WTC11 (cell line): Measurements from ENCODE around the gene SLC27A4. TPM values are rescaled to one million over a fixed set of nuclear protein-coding genes. Genes with fewer than 3 reads are reported as not detected.

Source experiments
- ATAC-seq: fragments of 200-7000 bp; cut with Tn5 transposase; 2 replicates; pipeline ENCODE4 v1.10.0; 2021; ENCODE audit warnings: mild to moderate bottlenecking, moderate library complexity
- CTCF ChIA-PET: fragments of 300-600 bp; sonication (Branson Sonifier 250); formaldehyde crosslinking; loops from one replicate; lab custom pipeline; 2021; ENCODE audit warnings: antibody characterized with exemption; lab: Charles Lee
- POLR2A ChIA-PET: fragments of 350-600 bp; sonication (Branson Sonifier 250); formaldehyde crosslinking; loops from one replicate; lab custom pipeline; 2021; ENCODE audit warnings: antibody characterized with exemption; lab: Charles Lee
- DNase-seq: peaks from one replicate; pipeline ENCODE4 v3.0.0; 2021; ENCODE audit warnings: low spot score
- H3K27ac Mint-ChIP-seq: 2 replicates; pipeline ENCODE4 v1.8.0; 2021; ENCODE audit warnings: mixed read lengths
- H3K27me3 Mint-ChIP-seq: 2 replicates; pipeline ENCODE4 v1.8.0; 2021; ENCODE audit warnings: low read depth, mild to moderate bottlenecking, moderate library complexity, mixed read lengths
- H3K36me3 Mint-ChIP-seq: 2 replicates; pipeline ENCODE4 v1.8.0; 2021; ENCODE audit warnings: mixed read lengths
- H3K4me1 Mint-ChIP-seq: 2 replicates; pipeline ENCODE4 v1.8.0; 2022; ENCODE audit warnings: mixed read lengths
- H3K4me3 Mint-ChIP-seq: 2 replicates; pipeline ENCODE4 v1.8.0; 2021; ENCODE audit warnings: mild to moderate bottlenecking, moderate library complexity, mixed read lengths
- H3K9me3 Mint-ChIP-seq: 2 replicates; pipeline ENCODE4 v1.8.0; 2021; ENCODE audit warnings: mixed read lengths
- ATF1 ChIP-seq: sonication (generic); formaldehyde crosslinking; IDR thresholded peaks from 2 replicates; pipeline ENCODE4 v1.8.1; 2023; ENCODE audit warnings: mild to moderate bottlenecking, moderate library complexity, missing genetic modification reagents
- ATF6 ChIP-seq: sonication (generic); formaldehyde crosslinking; IDR thresholded peaks from 2 replicates; pipeline ENCODE4 v1.8.1; 2023; ENCODE audit warnings: mild to moderate bottlenecking, missing genetic modification reagents
- CREB1 ChIP-seq: sonication (generic); formaldehyde crosslinking; IDR thresholded peaks from 2 replicates; pipeline ENCODE4 v1.8.0; 2023; ENCODE audit warnings: mild to moderate bottlenecking, missing genetic modification reagents
- E2F5 ChIP-seq: sonication (generic); formaldehyde crosslinking; IDR thresholded peaks from 2 replicates; pipeline ENCODE4 v1.8.1; 2022; ENCODE audit warnings: mild to moderate bottlenecking, moderate library complexity, missing genetic modification reagents
- FOXJ3 ChIP-seq: sonication (generic); formaldehyde crosslinking; IDR thresholded peaks from 2 replicates; pipeline ENCODE4 v1.9.0; 2021; ENCODE audit warnings: missing genetic modification reagents, mild to moderate bottlenecking, borderline replicate concordance
- FOXP1 ChIP-seq: sonication (generic); formaldehyde crosslinking; IDR thresholded peaks from 2 replicates; pipeline ENCODE4 v1.8.0; 2022; ENCODE audit warnings: missing genetic modification reagents, mild to moderate bottlenecking, moderate library complexity, borderline replicate concordance
- GRHL2 ChIP-seq: fragments of 250-450 bp; sonication (Bioruptor Pico); IDR thresholded peaks from 2 replicates; pipeline ENCODE4 v1.8.0; 2022; ENCODE audit warnings: mild to moderate bottlenecking, moderate library complexity; ENCODE audit not compliant: insufficient replicate concordance, severe bottlenecking
- IRF2 ChIP-seq: sonication (generic); formaldehyde crosslinking; IDR thresholded peaks from 2 replicates; pipeline ENCODE4 v1.8.0; 2022; ENCODE audit warnings: low read depth, missing genetic modification reagents, borderline replicate concordance
- JAZF1 ChIP-seq: fragments of 250-450 bp; sonication (Bioruptor Pico); IDR thresholded peaks from 2 replicates; pipeline ENCODE4 v1.9.0; 2021; ENCODE audit warnings: moderate library complexity, mild to moderate bottlenecking, inconsistent platforms
- JUN ChIP-seq: sonication (generic); formaldehyde crosslinking; IDR thresholded peaks from 2 replicates; pipeline ENCODE4 v1.8.0; 2023; ENCODE audit warnings: mild to moderate bottlenecking, missing genetic modification reagents
- MLX ChIP-seq: sonication (generic); formaldehyde crosslinking; IDR thresholded peaks from 2 replicates; pipeline ENCODE4 v1.8.1; 2023; ENCODE audit warnings: mild to moderate bottlenecking, missing genetic modification reagents, moderate library complexity
- MYBL2 ChIP-seq: sonication (generic); formaldehyde crosslinking; IDR thresholded peaks from 2 replicates; pipeline ENCODE4 v1.8.1; 2023; ENCODE audit warnings: mild to moderate bottlenecking, moderate library complexity, missing genetic modification reagents
- RORB ChIP-seq: fragments of 250-450 bp; sonication (Bioruptor Pico); IDR thresholded peaks from 2 replicates; pipeline ENCODE4 v1.9.0; 2021; ENCODE audit warnings: mild to moderate bottlenecking
- TCF7 ChIP-seq: sonication (generic); formaldehyde crosslinking; IDR thresholded peaks from 2 replicates; pipeline ENCODE4 v1.8.0; 2022; ENCODE audit warnings: mild to moderate bottlenecking, low read depth, missing genetic modification reagents, moderate library complexity
- TEAD4 ChIP-seq: sonication (generic); formaldehyde crosslinking; IDR thresholded peaks from 2 replicates; pipeline ENCODE4 v1.8.0; 2022; ENCODE audit warnings: mild to moderate bottlenecking, missing genetic modification reagents
- ZNF232 ChIP-seq: sonication (generic); formaldehyde crosslinking; IDR thresholded peaks from 2 replicates; pipeline ENCODE4 v1.8.0; 2022; ENCODE audit warnings: mild to moderate bottlenecking, missing genetic modification reagents
- ZNF512 ChIP-seq: sonication (generic); formaldehyde crosslinking; IDR thresholded peaks from 2 replicates; pipeline ENCODE4 v1.8.1; 2022; ENCODE audit warnings: missing genetic modification reagents, borderline replicate concordance
- total RNA-seq: library from RNA; stranded (reverse); gene quantifications from 3 replicates; pipeline ENCODE4 v1.2.3, GENCODE V29; 2021
- TF ChIP-seq, protein P1 (sequence below): sonication (generic); formaldehyde crosslinking; IDR thresholded peaks from 2 replicates; pipeline ENCODE4 v1.8.0; 2023; ENCODE audit warnings: mild to moderate bottlenecking, missing genetic modification reagents
- TF ChIP-seq, protein P2 (sequence below): fragments of 250-450 bp; sonication (Bioruptor Pico); IDR thresholded peaks from 2 replicates; pipeline ENCODE4 v1.9.0; 2021; ENCODE audit warnings: mild to moderate bottlenecking, borderline replicate concordance
- TF ChIP-seq, protein P3 (sequence below): sonication (generic); formaldehyde crosslinking; IDR thresholded peaks from 2 replicates; pipeline ENCODE4 v1.8.1; 2023; ENCODE audit warnings: mild to moderate bottlenecking, moderate library complexity, missing genetic modification reagents

SLC27A4 gene
- total RNA-seq, 1 experiment from 2014 or later: 23.8 TPM

- H3K27me3 Mint-ChIP-seq: peaks cover 50% of the 10 kb centered on the region
- H3K36me3 Mint-ChIP-seq: no peaks in the 10 kb centered on the region
- no peak overlapping the region for H3K27ac Mint-ChIP-seq
- ChIA-PET POLR2A (interaction anchor here (0.6 kb wide), 1 partner anchor 220 kb away, joined by 6 read pairs; no protein-coding TSS in a partner anchor), CTCF (interaction anchor here (10.8 kb wide), 1 partner anchor 44 kb away, joined by 248 read pairs; no protein-coding TSS in a partner anchor)
- no peaks in the 10 kb centered on the region for H3K9me3 Mint-ChIP-seq
- no peak overlapping the region for H3K4me3 Mint-ChIP-seq
- no peak for ATAC-seq
- TF ChIP-seq JUN (CRISPR knock-in tag): no peak
- TF ChIP-seq, protein P1, sequence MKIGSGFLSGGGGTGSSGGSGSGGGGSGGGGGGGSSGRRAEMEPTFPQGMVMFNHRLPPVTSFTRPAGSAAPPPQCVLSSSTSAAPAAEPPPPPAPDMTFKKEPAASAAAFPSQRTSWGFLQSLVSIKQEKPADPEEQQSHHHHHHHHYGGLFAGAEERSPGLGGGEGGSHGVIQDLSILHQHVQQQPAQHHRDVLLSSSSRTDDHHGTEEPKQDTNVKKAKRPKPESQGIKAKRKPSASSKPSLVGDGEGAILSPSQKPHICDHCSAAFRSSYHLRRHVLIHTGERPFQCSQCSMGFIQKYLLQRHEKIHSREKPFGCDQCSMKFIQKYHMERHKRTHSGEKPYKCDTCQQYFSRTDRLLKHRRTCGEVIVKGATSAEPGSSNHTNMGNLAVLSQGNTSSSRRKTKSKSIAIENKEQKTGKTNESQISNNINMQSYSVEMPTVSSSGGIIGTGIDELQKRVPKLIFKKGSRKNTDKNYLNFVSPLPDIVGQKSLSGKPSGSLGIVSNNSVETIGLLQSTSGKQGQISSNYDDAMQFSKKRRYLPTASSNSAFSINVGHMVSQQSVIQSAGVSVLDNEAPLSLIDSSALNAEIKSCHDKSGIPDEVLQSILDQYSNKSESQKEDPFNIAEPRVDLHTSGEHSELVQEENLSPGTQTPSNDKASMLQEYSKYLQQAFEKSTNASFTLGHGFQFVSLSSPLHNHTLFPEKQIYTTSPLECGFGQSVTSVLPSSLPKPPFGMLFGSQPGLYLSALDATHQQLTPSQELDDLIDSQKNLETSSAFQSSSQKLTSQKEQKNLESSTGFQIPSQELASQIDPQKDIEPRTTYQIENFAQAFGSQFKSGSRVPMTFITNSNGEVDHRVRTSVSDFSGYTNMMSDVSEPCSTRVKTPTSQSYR (CRISPR knock-in tag): no peak
- no peak for TF ChIP-seq CREB1 (CRISPR knock-in tag)
- no peak for TF ChIP-seq RORB (CRISPR knock-in tag)
- no peak for TF ChIP-seq MLX
- TF ChIP-seq GRHL2 (CRISPR knock-in tag): no peak
- no peak for TF ChIP-seq IRF2 (CRISPR knock-in tag)
- TF ChIP-seq, protein P2, sequence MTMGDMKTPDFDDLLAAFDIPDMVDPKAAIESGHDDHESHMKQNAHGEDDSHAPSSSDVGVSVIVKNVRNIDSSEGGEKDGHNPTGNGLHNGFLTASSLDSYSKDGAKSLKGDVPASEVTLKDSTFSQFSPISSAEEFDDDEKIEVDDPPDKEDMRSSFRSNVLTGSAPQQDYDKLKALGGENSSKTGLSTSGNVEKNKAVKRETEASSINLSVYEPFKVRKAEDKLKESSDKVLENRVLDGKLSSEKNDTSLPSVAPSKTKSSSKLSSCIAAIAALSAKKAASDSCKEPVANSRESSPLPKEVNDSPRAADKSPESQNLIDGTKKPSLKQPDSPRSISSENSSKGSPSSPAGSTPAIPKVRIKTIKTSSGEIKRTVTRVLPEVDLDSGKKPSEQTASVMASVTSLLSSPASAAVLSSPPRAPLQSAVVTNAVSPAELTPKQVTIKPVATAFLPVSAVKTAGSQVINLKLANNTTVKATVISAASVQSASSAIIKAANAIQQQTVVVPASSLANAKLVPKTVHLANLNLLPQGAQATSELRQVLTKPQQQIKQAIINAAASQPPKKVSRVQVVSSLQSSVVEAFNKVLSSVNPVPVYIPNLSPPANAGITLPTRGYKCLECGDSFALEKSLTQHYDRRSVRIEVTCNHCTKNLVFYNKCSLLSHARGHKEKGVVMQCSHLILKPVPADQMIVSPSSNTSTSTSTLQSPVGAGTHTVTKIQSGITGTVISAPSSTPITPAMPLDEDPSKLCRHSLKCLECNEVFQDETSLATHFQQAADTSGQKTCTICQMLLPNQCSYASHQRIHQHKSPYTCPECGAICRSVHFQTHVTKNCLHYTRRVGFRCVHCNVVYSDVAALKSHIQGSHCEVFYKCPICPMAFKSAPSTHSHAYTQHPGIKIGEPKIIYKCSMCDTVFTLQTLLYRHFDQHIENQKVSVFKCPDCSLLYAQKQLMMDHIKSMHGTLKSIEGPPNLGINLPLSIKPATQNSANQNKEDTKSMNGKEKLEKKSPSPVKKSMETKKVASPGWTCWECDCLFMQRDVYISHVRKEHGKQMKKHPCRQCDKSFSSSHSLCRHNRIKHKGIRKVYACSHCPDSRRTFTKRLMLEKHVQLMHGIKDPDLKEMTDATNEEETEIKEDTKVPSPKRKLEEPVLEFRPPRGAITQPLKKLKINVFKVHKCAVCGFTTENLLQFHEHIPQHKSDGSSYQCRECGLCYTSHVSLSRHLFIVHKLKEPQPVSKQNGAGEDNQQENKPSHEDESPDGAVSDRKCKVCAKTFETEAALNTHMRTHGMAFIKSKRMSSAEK (CRISPR knock-in tag): no peak
- TF ChIP-seq FOXP1: no peak
- TF ChIP-seq E2F5 (CRISPR knock-in tag): no peak
- no peak for TF ChIP-seq MYBL2 (CRISPR knock-in tag)
- TF ChIP-seq ZNF232 (CRISPR knock-in tag): no peak
- TF ChIP-seq ATF1 (CRISPR knock-in tag): no peak
- TF ChIP-seq ZNF512: no peak
- TF ChIP-seq TEAD4 (CRISPR knock-in tag): no peak
- no peak for TF ChIP-seq FOXJ3 (CRISPR knock-in tag)
- no peak for TF ChIP-seq TCF7 (CRISPR knock-in tag)
- TF ChIP-seq, protein P3, sequence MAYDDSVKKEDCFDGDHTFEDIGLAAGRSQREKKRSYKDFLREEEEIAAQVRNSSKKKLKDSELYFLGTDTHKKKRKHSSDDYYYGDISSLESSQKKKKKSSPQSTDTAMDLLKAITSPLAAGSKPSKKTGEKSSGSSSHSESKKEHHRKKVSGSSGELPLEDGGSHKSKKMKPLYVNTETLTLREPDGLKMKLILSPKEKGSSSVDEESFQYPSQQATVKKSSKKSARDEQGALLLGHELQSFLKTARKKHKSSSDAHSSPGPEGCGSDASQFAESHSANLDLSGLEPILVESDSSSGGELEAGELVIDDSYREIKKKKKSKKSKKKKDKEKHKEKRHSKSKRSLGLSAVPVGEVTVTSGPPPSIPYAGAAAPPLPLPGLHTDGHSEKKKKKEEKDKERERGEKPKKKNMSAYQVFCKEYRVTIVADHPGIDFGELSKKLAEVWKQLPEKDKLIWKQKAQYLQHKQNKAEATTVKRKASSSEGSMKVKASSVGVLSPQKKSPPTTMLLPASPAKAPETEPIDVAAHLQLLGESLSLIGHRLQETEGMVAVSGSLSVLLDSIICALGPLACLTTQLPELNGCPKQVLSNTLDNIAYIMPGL (CRISPR knock-in tag): no peak
- TF ChIP-seq JAZF1 (CRISPR knock-in tag): no peak
- TF ChIP-seq ATF6: no peak
- DNase-seq: no peak
- peaks cover 39% of the 10 kb centered on the region for H3K4me1 Mint-ChIP-seq
These were observed 28.8 kb downstream of the SLC27A4 start for GRCh38 chr9:128369024-128369706.
